ENCODE data around the gene OR13A1.

DNA sequence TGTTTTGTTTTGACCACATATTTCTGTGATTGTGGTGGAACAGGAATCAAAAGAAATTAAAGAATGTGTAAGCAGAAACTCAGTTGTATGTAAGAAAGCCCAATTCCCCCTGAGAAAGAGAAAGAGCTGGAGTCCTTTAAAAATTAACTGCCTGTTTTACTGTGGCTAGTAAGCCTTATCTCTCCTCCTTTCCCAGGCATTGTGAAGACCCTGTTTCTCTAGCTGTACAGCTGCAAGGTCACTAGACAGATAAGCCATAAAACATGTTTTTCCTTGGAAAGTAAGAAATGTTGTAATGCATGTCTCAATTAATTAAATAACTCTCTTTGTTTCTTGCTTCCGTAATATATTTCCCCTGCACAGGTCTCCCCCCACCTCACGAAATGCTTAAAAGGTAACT lies 53.5 kb downstream of the OR13A1 start:
- TF ChIP-seq, protein P1, sequence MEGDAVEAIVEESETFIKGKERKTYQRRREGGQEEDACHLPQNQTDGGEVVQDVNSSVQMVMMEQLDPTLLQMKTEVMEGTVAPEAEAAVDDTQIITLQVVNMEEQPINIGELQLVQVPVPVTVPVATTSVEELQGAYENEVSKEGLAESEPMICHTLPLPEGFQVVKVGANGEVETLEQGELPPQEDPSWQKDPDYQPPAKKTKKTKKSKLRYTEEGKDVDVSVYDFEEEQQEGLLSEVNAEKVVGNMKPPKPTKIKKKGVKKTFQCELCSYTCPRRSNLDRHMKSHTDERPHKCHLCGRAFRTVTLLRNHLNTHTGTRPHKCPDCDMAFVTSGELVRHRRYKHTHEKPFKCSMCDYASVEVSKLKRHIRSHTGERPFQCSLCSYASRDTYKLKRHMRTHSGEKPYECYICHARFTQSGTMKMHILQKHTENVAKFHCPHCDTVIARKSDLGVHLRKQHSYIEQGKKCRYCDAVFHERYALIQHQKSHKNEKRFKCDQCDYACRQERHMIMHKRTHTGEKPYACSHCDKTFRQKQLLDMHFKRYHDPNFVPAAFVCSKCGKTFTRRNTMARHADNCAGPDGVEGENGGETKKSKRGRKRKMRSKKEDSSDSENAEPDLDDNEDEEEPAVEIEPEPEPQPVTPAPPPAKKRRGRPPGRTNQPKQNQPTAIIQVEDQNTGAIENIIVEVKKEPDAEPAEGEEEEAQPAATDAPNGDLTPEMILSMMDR (conservative IDR thresholded peaks at IDR 0.05; ENCODE audit: low read depth, low read length): no peak
- TF ChIP-seq EZH2 (IDR thresholded peaks at IDR 0.05; ENCODE audit: borderline replicate concordance, low read depth, low read length, poor library complexity, severe bottlenecking): no peak
